PC-3 (cell line): ENCODE results near the gene ADARB2.

Source experiments
- EZH2 ChIP-seq: fragments of 300-600 bp; sonication (generic); IDR thresholded peaks from one replicate; pipeline ENCODE4 v1.6.1; 2017; ENCODE audit warnings: antibody characterized with exemption, mild to moderate bottlenecking, low read length; ENCODE audit not compliant: unreplicated experiment
- EZH2phosphoT487 ChIP-seq: fragments of 300-600 bp; sonication (generic); IDR thresholded peaks from 2 replicates; pipeline ENCODE4 v1.6.1; 2018; ENCODE audit warnings: mild to moderate bottlenecking, antibody characterized with exemption, low read length, borderline replicate concordance
- TF ChIP-seq, protein P1 (sequence below): fragments of 300-600 bp; sonication (generic); conservative IDR thresholded peaks from 2 replicates; pipeline ENCODE4 v1.5.1; 2017; ENCODE audit warnings: antibody characterized with exemption, low read depth, mild to moderate bottlenecking, low read length

DNA sequence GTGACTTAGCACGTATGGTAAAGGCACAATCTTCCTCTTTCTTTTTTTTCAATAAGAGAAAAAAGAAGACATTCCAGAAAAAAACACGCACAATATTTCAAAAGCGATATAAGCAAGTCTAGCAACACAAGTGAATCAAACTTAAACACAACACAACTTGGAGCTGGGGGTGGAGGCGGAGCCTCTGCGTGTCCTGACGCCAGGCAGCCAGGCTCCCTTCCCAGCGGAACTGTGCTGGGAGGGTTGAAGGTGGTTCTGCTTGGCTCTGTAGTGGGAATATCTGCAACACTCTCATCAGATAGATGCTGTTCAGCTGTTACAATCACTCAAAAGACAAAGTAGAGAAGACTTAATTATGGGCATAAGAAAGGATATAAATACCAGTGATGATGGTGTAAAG is 469.8 kb downstream of the ADARB2 start:
- TF ChIP-seq, protein P1, sequence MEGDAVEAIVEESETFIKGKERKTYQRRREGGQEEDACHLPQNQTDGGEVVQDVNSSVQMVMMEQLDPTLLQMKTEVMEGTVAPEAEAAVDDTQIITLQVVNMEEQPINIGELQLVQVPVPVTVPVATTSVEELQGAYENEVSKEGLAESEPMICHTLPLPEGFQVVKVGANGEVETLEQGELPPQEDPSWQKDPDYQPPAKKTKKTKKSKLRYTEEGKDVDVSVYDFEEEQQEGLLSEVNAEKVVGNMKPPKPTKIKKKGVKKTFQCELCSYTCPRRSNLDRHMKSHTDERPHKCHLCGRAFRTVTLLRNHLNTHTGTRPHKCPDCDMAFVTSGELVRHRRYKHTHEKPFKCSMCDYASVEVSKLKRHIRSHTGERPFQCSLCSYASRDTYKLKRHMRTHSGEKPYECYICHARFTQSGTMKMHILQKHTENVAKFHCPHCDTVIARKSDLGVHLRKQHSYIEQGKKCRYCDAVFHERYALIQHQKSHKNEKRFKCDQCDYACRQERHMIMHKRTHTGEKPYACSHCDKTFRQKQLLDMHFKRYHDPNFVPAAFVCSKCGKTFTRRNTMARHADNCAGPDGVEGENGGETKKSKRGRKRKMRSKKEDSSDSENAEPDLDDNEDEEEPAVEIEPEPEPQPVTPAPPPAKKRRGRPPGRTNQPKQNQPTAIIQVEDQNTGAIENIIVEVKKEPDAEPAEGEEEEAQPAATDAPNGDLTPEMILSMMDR: no peak
- no peak for TF ChIP-seq EZH2
- no peak for TF ChIP-seq EZH2phosphoT487
